HepG2 (cell line): ENCODE results near the gene CORO7. TPM values are rescaled to one million over a fixed set of nuclear protein-coding genes. Genes with fewer than 3 reads are reported as not detected.
A peak's percentile ranks its signal among the peaks of the same experiment; 100 is the strongest.

ENCODE experiments used
- ATAC-seq: fragments of 200-7000 bp; cut with Tn5 transposase; 3 replicates; pipeline ENCODE4 v1.9.1; 2020; ENCODE audit warnings: mild to moderate bottlenecking, moderate library complexity
- BruUV-seq: library from RNA; stranded (reverse); fragments of 400-500 nt; replicated peaks from 2 replicates; lab custom pipeline; 2021; lab: Mats Ljungman, UMichigan
- CTCF ChIA-PET: fragments of 300-600 bp; formaldehyde crosslinking; extraction: SDS; loops from one replicate; lab custom pipeline; 2021; ENCODE audit warnings: low total read pairs, inconsistent platforms, low intra/inter-chr PET ratio; lab: Yijun Ruan, JAX
- POLR2A ChIA-PET: fragments of 350-600 bp; sonication (Branson Sonifier 250); formaldehyde crosslinking; loops from one replicate; lab custom pipeline; 2020; ENCODE audit warnings: antibody characterized with exemption, inconsistent platforms; lab: Yijun Ruan, JAX
- DNase-seq: peaks from one replicate; pipeline ENCODE4 v3.0.0-alpha.2; 2015; ENCODE audit warnings: low spot score
- FAIRE-seq: peaks from 3 replicates; lab custom pipeline; 2011; peaks lifted over from hg19 to GRCh38; lab: Jason Lieb, UNC
- H2AFZ ChIP-seq: one replicate; pipeline ENCODE4 v1.6.1; 2011; ENCODE audit warnings: low read length, inconsistent platforms
- H3K27ac ChIP-seq: fragments of 300-600 bp; 3 replicates; pipeline ENCODE4 v1.8.0; 2011; ENCODE audit warnings: mixed run types, mild to moderate bottlenecking, mixed read lengths, low read length, inconsistent platforms; ENCODE audit not compliant: insufficient read depth; ENCODE audit errors: extremely low read length
- H3K27me3 ChIP-seq, 2 experiments: fragments of 200-600 bp in 1 of 2; 2 replicates in 1 of 2; 3 replicates in 1 of 2; pipeline versions ENCODE4 v1.6.0 to v1.8.0; 2011; ENCODE audit warnings: low read length in 2 of 2, mild to moderate bottlenecking in 2 of 2, moderate library complexity in 2 of 2, inconsistent platforms in 1 of 2; ENCODE audit not compliant: insufficient read depth in 2 of 2, control insufficient read depth in 1 of 2
- H3K36me3 ChIP-seq, 2 experiments: fragments of 200-600 bp in 1 of 2; replicated peaks in 1 of 2; 2 replicates in 1 of 2; 3 replicates in 1 of 2; pipeline versions ENCODE4 v1.5.1 to v1.8.0; 2011; ENCODE audit warnings: low read length in 2 of 2, inconsistent platforms in 1 of 2; ENCODE audit not compliant: insufficient read depth in 2 of 2, control insufficient read depth in 1 of 2
- H3K4me1 ChIP-seq: 2 replicates; pipeline ENCODE4 v1.5.1; 2012; ENCODE audit warnings: low read length, inconsistent platforms; ENCODE audit not compliant: insufficient read depth
- H3K4me2 ChIP-seq: 2 replicates; pipeline ENCODE4 v1.6.0; 2011; ENCODE audit warnings: low read depth, low read length, inconsistent platforms
- H3K4me3 ChIP-seq, 3 experiments: fragments of 200-600 bp in 1 of 3; sonication (generic), shearing (Covaris generic) in 1 of 3; replicated peaks in 1 of 3; 2 replicates each; pipeline ENCODE4 v1.5.1; 2011 to 2016; ENCODE audit warnings: low read length in 3 of 3, inconsistent platforms in 2 of 3, low read depth in 2 of 3, mild to moderate bottlenecking in 2 of 3, control low read depth in 1 of 3, mixed read lengths in 1 of 3; ENCODE audit not compliant: insufficient read depth in 1 of 3
- H3K79me2 ChIP-seq: one replicate; pipeline ENCODE4 v1.6.1; 2011; ENCODE audit warnings: low read length, inconsistent platforms; ENCODE audit not compliant: insufficient read depth
- H3K9ac ChIP-seq: 2 replicates; pipeline ENCODE4 v1.6.0; 2011; ENCODE audit warnings: mild to moderate bottlenecking, low read depth, low read length, inconsistent platforms; ENCODE audit not compliant: insufficient read depth
- H3K9me3 ChIP-seq: 2 replicates; pipeline ENCODE4 v1.5.1; 2012; ENCODE audit warnings: mild to moderate bottlenecking, low read length
- H4K20me1 ChIP-seq: 2 replicates; pipeline ENCODE4 v1.6.0; 2011; ENCODE audit warnings: inconsistent platforms, mild to moderate bottlenecking, low read length, moderate library complexity; ENCODE audit not compliant: insufficient read depth
- HNF4A ChIP-seq: sonication (generic); formaldehyde crosslinking; IDR thresholded peaks from 2 replicates; pipeline ENCODE4 v1.4.0; 2020; ENCODE audit warnings: missing genetic modification reagents
- NR3C1 ChIP-seq: sonication (generic); formaldehyde crosslinking; IDR thresholded peaks from 2 replicates; pipeline ENCODE4 v1.4.0; 2020; ENCODE audit warnings: missing genetic modification reagents
- SCMH1 ChIP-seq: sonication (generic); formaldehyde crosslinking; IDR thresholded peaks from 2 replicates; pipeline ENCODE4 v1.9.0; 2021; ENCODE audit warnings: missing genetic modification reagents, mild to moderate bottlenecking, borderline replicate concordance
- SOX6 ChIP-seq, 2 experiments: fragments of 450-650 bp in 1 of 2; sonication (generic) in 1 of 2; formaldehyde crosslinking in 1 of 2; IDR thresholded peaks; 2 replicates each; pipeline versions ENCODE4 v1.4.0 to v1.6.1; 2017 to 2020; ENCODE audit warnings: antibody characterized with exemption in 1 of 2, mild to moderate bottlenecking in 1 of 2, missing genetic modification reagents in 1 of 2
- ZBTB26 ChIP-seq: IDR thresholded peaks from 2 replicates; pipeline ENCODE4 v1.6.1; 2016; ENCODE audit warnings: missing compliant biosample characterization, missing genetic modification reagents, borderline replicate concordance
- ZNF142 ChIP-seq: sonication (generic); formaldehyde crosslinking; IDR thresholded peaks from 2 replicates; pipeline ENCODE4 v1.4.0; 2020; ENCODE audit warnings: missing genetic modification reagents
- ZNF609 ChIP-seq: sonication (generic); formaldehyde crosslinking; IDR thresholded peaks from 2 replicates; pipeline ENCODE4 v1.4.0; 2020; ENCODE audit warnings: mild to moderate bottlenecking, missing genetic modification reagents, borderline replicate concordance
- WGBS: methylation state at CpG from one replicate; pipeline ENCODE4 v1.1.6; 2017; ENCODE audit warnings: low lambda C conversion rate; 5-methylcytosine and 5-hydroxymethylcytosine counted together
- in situ Hi-C: cut with HindIII; loops from 2 replicates; pipeline ENCODE4 v1.10.0; 2017; ENCODE audit warnings: low pct_unique_long_range_greater_than_20kb; ENCODE audit not compliant: extremely low pct_ligation_motif_present
- intact Hi-C: fragments of 100-400 bp; cut with micrococcal nuclease; formaldehyde crosslinking; loops from one replicate; pipeline ENCODE4 v1.10.0; 2022; ENCODE audit not compliant: unreplicated experiment
- polyA plus RNA-seq, 8 experiments: library from polyadenylated mRNA; depleted of rRNA in 3 of 8; stranded (reverse) in 7 of 8; unstranded in 1 of 8; fragments of >200 nt; fragmentation: Illumina TruSeq in 4 of 8; extraction: Trizol in 4 of 8; gene quantifications; 2 replicates each; pipeline versions ENCODE4 v1.2.1 to v1.2.3, GENCODE V29; 2011 to 2016; ENCODE audit warnings: low read depth in 4 of 8, missing spikeins in 1 of 8, mixed read lengths in 1 of 8; ENCODE audit not compliant: insufficient read depth in 1 of 8
- total RNA-seq, 5 experiments: library from RNA; depleted of rRNA; stranded (reverse); fragments of >200 nt; fragmentation: Illumina TruSeq; extraction: Trizol; gene quantifications; 2 replicates each; pipeline ENCODE4 v1.2.3, GENCODE V29; 2016; ENCODE audit warnings: low read depth in 1 of 5

CORO7 gene
- total and polyA plus RNA-seq, 2 of the 13 experiments (the other 11 are each of a cell fraction or from before 2014, with no cell fraction given) = 9.9 to 14.3 TPM

- TF ChIP-seq ZNF142 = peak; percentile 8; the same call in 1 of the 2 replicates
Observed at GRCh38 chr16:4373356-4373908, 43.0 kb downstream of the CORO7 start (continued).

- CTCF ChIA-PET = interaction anchor here (1.3 kb wide), 1 partner anchor 30 kb away, joined by 3 read pairs; no protein-coding TSS in a partner anchor
- FAIRE-seq (peak; percentile 95), ATAC-seq (peak; percentile 56), DNase-seq (peak; percentile 86)
- Histone ChIP-seq H3K27me3 (no peaks in the 10 kb centered on the region), H3K4me3 (peak overlapping the region; percentile 76 to 92 (median 82)), H3K4me1 (peaks cover 86% of the 10 kb centered on the region), H3K79me2 (peaks cover 48% of the 10 kb centered on the region), H2AFZ (no peak overlapping the region), H3K9ac (peak overlapping the region; percentile 78), H3K36me3 (peaks cover 0 to 2% of the 10 kb centered on the region in 2 experiments; a peak in 1 of 5 replicates), H3K4me2 (peak overlapping the region; percentile 86), H3K27ac (peak overlapping the region; percentile 83), H3K9me3 (no peaks in the 10 kb centered on the region), H4K20me1 (peaks cover 33% of the 10 kb centered on the region)
- no TSS peak for BruUV-seq
- WGBS = 3% methylated on average over 7 of the region's 10 CpGs
- intact Hi-C loops = loop anchor here (2.0 kb wide), 1 partner anchor 14 kb away; no protein-coding TSS in a partner anchor
- in situ Hi-C loops = no loop called here
- POLR2A ChIA-PET = interaction anchor here (0.9 to 2.3 kb wide), 12 partner anchors 9 to 492 kb away, joined by 3 to 21 read pairs (median 6); partner anchors contain the start of genes CREBBP and PAM16
- TF ChIP-seq SCMH1 (no peak), ZBTB26 (CRISPR knock-in tag) (peak; percentile 22; the same call in 1 of the 2 replicates), NR3C1 (CRISPR knock-in tag) (no peak), SOX6 (IDR thresholded peaks at IDR 0.05) (no peak), SOX6 (CRISPR knock-in tag; IDR thresholded peaks at IDR 0.05) (peak; percentile 71), ZNF609 (CRISPR knock-in tag) (peak; percentile 71), HNF4A (CRISPR knock-in tag) (peak; percentile 87)
Observed at GRCh38 chr16:4372578-4373355, 43.6 kb downstream of the CORO7 start.
